GM10248 (cell line): Measurements from ENCODE around the gene FREM3.
A peak's percentile ranks its signal among the peaks of the same experiment; 100 is the strongest.

Source experiments
- CTCF ChIA-PET: fragments of 300-600 bp; sonication (Branson Sonifier 250); formaldehyde crosslinking; extraction: SDS; loops from one replicate; lab custom pipeline; 2021; ENCODE audit warnings: antibody characterized with exemption; lab: Yijun Ruan, JAX
- POLR2A ChIA-PET: fragments of 350-650 bp; sonication (Branson Sonifier 250); formaldehyde crosslinking; extraction: SDS; loops from one replicate; lab custom pipeline; 2020; ENCODE audit warnings: antibody characterized with exemption; lab: Yijun Ruan, JAX
- DNase-seq: peaks from one replicate; pipeline ENCODE4 v3.0.0; 2012; ENCODE audit errors: extremely low spot score
- TF ChIP-seq, protein P1 (sequence below): IDR thresholded peaks from 2 replicates; pipeline ENCODE4 v1.5.1; 2012; ENCODE audit warnings: mild to moderate bottlenecking, low read depth; ENCODE audit errors: extremely low read depth, missing control alignments, control extremely low read depth

The FREM3 gene

DNA sequence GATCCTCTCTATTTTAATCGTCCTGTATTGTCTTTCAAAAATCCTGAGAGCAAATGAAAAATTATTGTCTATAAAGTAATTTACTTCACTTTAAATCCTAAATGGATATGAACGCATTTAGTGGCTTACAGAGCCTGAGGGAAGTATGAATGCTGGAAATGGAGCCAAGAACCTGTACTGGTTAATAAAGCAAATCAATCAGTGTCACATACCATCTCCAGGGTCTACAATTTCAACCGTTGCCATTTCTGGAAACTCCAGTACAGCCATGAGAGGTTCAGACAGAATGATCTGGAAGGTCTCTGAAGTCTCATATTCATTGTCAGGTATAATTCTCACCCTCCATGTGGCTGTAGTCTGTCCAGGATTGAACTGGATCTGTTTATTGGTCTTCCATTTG is 76.6 kb downstream of the FREM3 start:
- no peak for DNase-seq
- TF ChIP-seq, protein P1, sequence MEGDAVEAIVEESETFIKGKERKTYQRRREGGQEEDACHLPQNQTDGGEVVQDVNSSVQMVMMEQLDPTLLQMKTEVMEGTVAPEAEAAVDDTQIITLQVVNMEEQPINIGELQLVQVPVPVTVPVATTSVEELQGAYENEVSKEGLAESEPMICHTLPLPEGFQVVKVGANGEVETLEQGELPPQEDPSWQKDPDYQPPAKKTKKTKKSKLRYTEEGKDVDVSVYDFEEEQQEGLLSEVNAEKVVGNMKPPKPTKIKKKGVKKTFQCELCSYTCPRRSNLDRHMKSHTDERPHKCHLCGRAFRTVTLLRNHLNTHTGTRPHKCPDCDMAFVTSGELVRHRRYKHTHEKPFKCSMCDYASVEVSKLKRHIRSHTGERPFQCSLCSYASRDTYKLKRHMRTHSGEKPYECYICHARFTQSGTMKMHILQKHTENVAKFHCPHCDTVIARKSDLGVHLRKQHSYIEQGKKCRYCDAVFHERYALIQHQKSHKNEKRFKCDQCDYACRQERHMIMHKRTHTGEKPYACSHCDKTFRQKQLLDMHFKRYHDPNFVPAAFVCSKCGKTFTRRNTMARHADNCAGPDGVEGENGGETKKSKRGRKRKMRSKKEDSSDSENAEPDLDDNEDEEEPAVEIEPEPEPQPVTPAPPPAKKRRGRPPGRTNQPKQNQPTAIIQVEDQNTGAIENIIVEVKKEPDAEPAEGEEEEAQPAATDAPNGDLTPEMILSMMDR, result no peak
- POLR2A ChIA-PET, result no interaction called here
- CTCF ChIA-PET, result no interaction called here

- ChIA-PET POLR2A (no interaction called here), CTCF (no interaction called here)
- TF ChIP-seq, protein P1, result no peak
- DNase-seq, result no peak
These were observed 81.7 kb downstream of the FREM3 start for GRCh38 chr4:143618811-143619210.

DNA sequence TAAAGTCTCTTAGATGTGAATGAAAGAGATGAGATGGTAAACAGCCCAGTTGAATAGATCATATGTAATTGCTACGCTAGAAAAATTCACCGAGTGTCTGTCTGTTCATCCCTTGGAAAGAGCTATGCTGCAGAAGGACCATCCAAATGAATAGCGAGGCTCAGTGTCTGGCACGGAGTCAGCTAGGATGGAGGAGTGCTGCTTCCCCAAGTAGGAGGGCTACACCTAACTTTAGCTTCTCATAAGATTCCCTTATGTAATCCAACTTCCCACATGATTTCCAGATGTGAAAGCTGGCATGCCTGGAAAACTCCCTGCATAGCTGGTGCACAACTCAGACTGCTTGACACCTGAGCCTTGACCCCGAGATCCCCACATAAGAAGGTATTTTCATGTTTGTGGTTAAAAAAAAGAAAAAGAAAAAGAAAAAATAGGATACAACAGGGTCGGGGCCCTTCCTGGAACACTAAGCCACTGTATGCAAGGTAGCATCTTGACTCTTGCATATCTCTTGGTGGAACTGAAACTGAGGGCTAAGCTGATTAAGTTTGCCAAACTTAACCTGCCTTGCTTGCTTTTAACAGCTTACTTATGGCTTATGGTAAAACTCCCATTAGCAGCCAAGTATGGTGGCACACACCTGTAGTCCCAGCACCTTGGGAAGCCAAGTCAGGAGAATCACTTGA is 82.3 kb downstream of the FREM3 start:
- POLR2A ChIA-PET, result no interaction called here
- CTCF ChIA-PET, result interaction anchor here (1.5 kb wide), 1 partner anchor 11 kb away, joined by 4 read pairs; no protein-coding TSS in a partner anchor
- DNase-seq, result no peak
- TF ChIP-seq, protein P1, result no peak

DNA sequence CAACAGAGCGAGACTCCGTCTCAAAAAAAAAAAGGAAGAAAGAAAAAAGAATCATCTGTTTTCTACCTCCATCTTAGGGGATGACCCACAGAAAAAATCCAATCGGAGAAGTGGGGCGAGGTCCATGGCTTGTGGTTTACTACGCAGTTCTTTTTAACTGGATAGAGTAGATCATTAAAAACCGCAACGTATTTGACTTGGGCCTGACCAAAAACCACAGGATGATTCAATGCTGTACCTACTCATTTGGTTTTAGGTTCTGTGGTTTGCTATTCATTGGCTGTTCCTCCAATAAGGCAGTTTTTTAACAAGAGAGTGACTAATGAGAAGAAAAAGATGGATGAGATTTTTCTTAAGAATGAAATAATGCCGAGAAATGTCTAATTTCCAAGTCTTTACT is 83.7 kb downstream of the FREM3 start:
- CTCF ChIA-PET, result no interaction called here
- peak; percentile 34 for DNase-seq
- TF ChIP-seq, protein P1, result no peak
- POLR2A ChIA-PET, result no interaction called here

GRCh38 chr4:143609492-143609891 is 91.0 kb downstream of the FREM3 start:
- ChIA-PET CTCF (interaction anchor here (1.2 kb wide), 1 partner anchor 21 kb away, joined by 4 read pairs; no protein-coding TSS in a partner anchor), POLR2A (no interaction called here)

GRCh38 chr4:143606480-143606879 is 94.0 kb downstream of the FREM3 start:
- ChIA-PET CTCF (interaction anchor here (1.4 kb wide), 1 partner anchor 14 kb away, joined by 3 read pairs; no protein-coding TSS in a partner anchor), POLR2A (no interaction called here)
- TF ChIP-seq, protein P1, result no peak
- no peak for DNase-seq

More at GRCh38 chr4:143609492-143609891, 91.0 kb downstream of the FREM3 start:
- DNase-seq, result no peak
- TF ChIP-seq, protein P1, result no peak
